ENCODE measurements around the gene SYPL1. TPM values are rescaled to one million over a fixed set of nuclear protein-coding genes. Genes with fewer than 3 reads are reported as not detected.

Gene SYPL1
- total RNA-seq, 1 donor from 2014 or later: 59.7 TPM

DNA sequence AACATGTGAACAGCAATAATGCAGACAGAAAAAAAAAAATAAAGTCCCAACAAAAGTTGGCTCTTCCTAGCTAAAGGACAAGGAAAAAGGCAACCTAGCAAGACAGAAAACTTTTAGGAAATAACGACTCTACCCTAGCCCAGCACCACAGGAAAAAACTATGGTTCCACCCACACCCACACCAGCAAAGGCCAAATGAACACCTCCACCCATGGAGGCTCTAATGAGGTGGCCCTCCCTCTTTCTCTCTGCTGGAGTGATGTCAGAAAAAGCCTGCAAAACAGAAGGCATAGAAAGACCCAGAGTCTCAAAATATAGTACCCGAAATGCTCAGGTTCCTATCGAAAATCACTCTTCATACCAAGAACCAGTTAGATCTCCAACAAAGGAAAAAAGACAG lies 28.4 kb downstream of the SYPL1 start:
- Mint-ChIP-seq H3K27ac (ENCODE audit: unreplicated experiment) (no peak overlapping the region), H3K4me3 (ENCODE audit: unreplicated experiment) (no peak overlapping the region), H3K9me3 (ENCODE audit: unreplicated experiment) (no peaks in the 10 kb centered on the region), H3K36me3 (ENCODE audit: low read depth, unreplicated experiment) (no peaks in the 10 kb centered on the region), H3K27me3 (ENCODE audit: low read depth, unreplicated experiment) (no peaks in the 10 kb centered on the region), H3K4me1 (ENCODE audit: low read depth, unreplicated experiment) (no peaks in the 10 kb centered on the region)
- TF ChIP-seq EZH2 (IDR thresholded peaks at IDR 0.05; ENCODE audit: insufficient read depth, low read length): no peak
- TF ChIP-seq CTCF (IDR thresholded peaks at IDR 0.05; ENCODE audit: insufficient read depth, low read depth, low read length): no peak
- H3K4me3 ChIP-seq (ENCODE audit: insufficient read depth, low read depth, low read length): no peak overlapping the region
- H4K20me1 ChIP-seq (ENCODE audit: insufficient read depth, low read length): no peaks in the 10 kb centered on the region
- no peaks in the 10 kb centered on the region for H3K36me3 ChIP-seq (ENCODE audit: insufficient read depth, low read length)
- FAIRE-seq (no peak), DNase-seq (ENCODE audit: low read depth) (no peak)
- H3K9ac ChIP-seq (ENCODE audit: low read length): no peak overlapping the region
- no peak overlapping the region for H2AFZ ChIP-seq (ENCODE audit: low read depth, low read length)
- no peak overlapping the region for H3K27ac ChIP-seq (ENCODE audit: low read depth, low read length)
- no peaks in the 10 kb centered on the region for H3K79me2 ChIP-seq (ENCODE audit: insufficient read depth, low read length)
- no peaks in the 10 kb centered on the region for H3K27me3 ChIP-seq (ENCODE audit: insufficient read depth, low read length)
- no peaks in the 10 kb centered on the region for H3K9me3 ChIP-seq (ENCODE audit: insufficient read depth, low read depth, low read length)
- H3K4me2 ChIP-seq (ENCODE audit: low read length): no peak overlapping the region
- no peaks in the 10 kb centered on the region for H3K4me1 ChIP-seq (ENCODE audit: insufficient read depth, low read length)

- Mint-ChIP-seq H3K27ac (ENCODE audit: unreplicated experiment) (no peak overlapping the region), H3K27me3 (ENCODE audit: low read depth, unreplicated experiment) (no peaks in the 10 kb centered on the region), H3K4me1 (ENCODE audit: low read depth, unreplicated experiment) (no peaks in the 10 kb centered on the region), H3K36me3 (ENCODE audit: low read depth, unreplicated experiment) (no peaks in the 10 kb centered on the region), H3K9me3 (ENCODE audit: unreplicated experiment) (no peaks in the 10 kb centered on the region), H3K4me3 (ENCODE audit: unreplicated experiment) (no peak overlapping the region)
- Histone ChIP-seq H3K9ac (ENCODE audit: low read length) (no peak overlapping the region), H3K4me1 (ENCODE audit: insufficient read depth, low read length) (no peaks in the 10 kb centered on the region), H3K79me2 (ENCODE audit: insufficient read depth, low read length) (no peaks in the 10 kb centered on the region), H3K27me3 (ENCODE audit: insufficient read depth, low read length) (no peaks in the 10 kb centered on the region), H4K20me1 (ENCODE audit: insufficient read depth, low read length) (no peaks in the 10 kb centered on the region), H2AFZ (ENCODE audit: low read depth, low read length) (no peak overlapping the region), H3K9me3 (ENCODE audit: insufficient read depth, low read depth, low read length) (no peaks in the 10 kb centered on the region), H3K27ac (ENCODE audit: low read depth, low read length) (no peak overlapping the region), H3K36me3 (ENCODE audit: insufficient read depth, low read length) (no peaks in the 10 kb centered on the region), H3K4me3 (ENCODE audit: insufficient read depth, low read depth, low read length) (no peak overlapping the region), H3K4me2 (ENCODE audit: low read length) (no peak overlapping the region)
- DNase-seq (ENCODE audit: low read depth): no peak
- no peak for TF ChIP-seq EZH2 (IDR thresholded peaks at IDR 0.05; ENCODE audit: insufficient read depth, low read length)
- TF ChIP-seq CTCF (IDR thresholded peaks at IDR 0.05; ENCODE audit: insufficient read depth, low read depth, low read length): no peak
- no peak for FAIRE-seq
Observed at GRCh38 chr7:106082087-106082854, 29.8 kb downstream of the SYPL1 start.

- H4K20me1 ChIP-seq (ENCODE audit: insufficient read depth, low read length): no peaks in the 10 kb centered on the region
- no peak overlapping the region for H2AFZ ChIP-seq (ENCODE audit: low read depth, low read length)
- DNase-seq (ENCODE audit: low read depth) (no peak), FAIRE-seq (no peak)
- no peak overlapping the region for H3K4me3 ChIP-seq (ENCODE audit: insufficient read depth, low read depth, low read length)
- TF ChIP-seq EZH2 (IDR thresholded peaks at IDR 0.05; ENCODE audit: insufficient read depth, low read length) (no peak), CTCF (IDR thresholded peaks at IDR 0.05; ENCODE audit: insufficient read depth, low read depth, low read length) (no peak)
- H3K4me2 ChIP-seq (ENCODE audit: low read length): no peak overlapping the region
- no peaks in the 10 kb centered on the region for H3K4me1 ChIP-seq (ENCODE audit: insufficient read depth, low read length)
- no peaks in the 10 kb centered on the region for H3K9me3 ChIP-seq (ENCODE audit: insufficient read depth, low read depth, low read length)
- Mint-ChIP-seq H3K27ac (ENCODE audit: unreplicated experiment) (no peak overlapping the region), H3K4me1 (ENCODE audit: low read depth, unreplicated experiment) (no peaks in the 10 kb centered on the region), H3K36me3 (ENCODE audit: low read depth, unreplicated experiment) (no peaks in the 10 kb centered on the region), H3K4me3 (ENCODE audit: unreplicated experiment) (no peak overlapping the region), H3K9me3 (ENCODE audit: unreplicated experiment) (no peaks in the 10 kb centered on the region), H3K27me3 (ENCODE audit: low read depth, unreplicated experiment) (no peaks in the 10 kb centered on the region)
- H3K27me3 ChIP-seq (ENCODE audit: insufficient read depth, low read length): no peaks in the 10 kb centered on the region
- no peaks in the 10 kb centered on the region for H3K36me3 ChIP-seq (ENCODE audit: insufficient read depth, low read length)
- H3K79me2 ChIP-seq (ENCODE audit: insufficient read depth, low read length): no peaks in the 10 kb centered on the region
- no peak overlapping the region for H3K27ac ChIP-seq (ENCODE audit: low read depth, low read length)
- H3K9ac ChIP-seq (ENCODE audit: low read length): no peak overlapping the region
Observed at GRCh38 chr7:106080300-106080987, 31.7 kb downstream of the SYPL1 start.

All from astrocyte (in vitro differentiated cells and primary cell).